Activated CD4-positive, alpha-beta T cell treated with anti-CD3 and anti-CD28 coated beads, Interleukin-10, Interleukin-2, amounts not matched to agents 100 ng/mL and 50 ng/mL, durations not matched to agents 16 hours and 8 hours (primary cell): Measurements from ENCODE around the gene SEPTIN2.
A peak's percentile ranks its signal among the peaks of the same experiment; 100 is the strongest.
"Not testable (repeated sequence)": the region's sequence is repeated elsewhere in the genome, so short reads cannot be mapped to it uniquely, and the experiment has no call there.

Experiments
- DNase-seq: peaks from one replicate; pipeline ENCODE4 v3.0.0-alpha.2; 2020

SEPTIN2 gene

DNA sequence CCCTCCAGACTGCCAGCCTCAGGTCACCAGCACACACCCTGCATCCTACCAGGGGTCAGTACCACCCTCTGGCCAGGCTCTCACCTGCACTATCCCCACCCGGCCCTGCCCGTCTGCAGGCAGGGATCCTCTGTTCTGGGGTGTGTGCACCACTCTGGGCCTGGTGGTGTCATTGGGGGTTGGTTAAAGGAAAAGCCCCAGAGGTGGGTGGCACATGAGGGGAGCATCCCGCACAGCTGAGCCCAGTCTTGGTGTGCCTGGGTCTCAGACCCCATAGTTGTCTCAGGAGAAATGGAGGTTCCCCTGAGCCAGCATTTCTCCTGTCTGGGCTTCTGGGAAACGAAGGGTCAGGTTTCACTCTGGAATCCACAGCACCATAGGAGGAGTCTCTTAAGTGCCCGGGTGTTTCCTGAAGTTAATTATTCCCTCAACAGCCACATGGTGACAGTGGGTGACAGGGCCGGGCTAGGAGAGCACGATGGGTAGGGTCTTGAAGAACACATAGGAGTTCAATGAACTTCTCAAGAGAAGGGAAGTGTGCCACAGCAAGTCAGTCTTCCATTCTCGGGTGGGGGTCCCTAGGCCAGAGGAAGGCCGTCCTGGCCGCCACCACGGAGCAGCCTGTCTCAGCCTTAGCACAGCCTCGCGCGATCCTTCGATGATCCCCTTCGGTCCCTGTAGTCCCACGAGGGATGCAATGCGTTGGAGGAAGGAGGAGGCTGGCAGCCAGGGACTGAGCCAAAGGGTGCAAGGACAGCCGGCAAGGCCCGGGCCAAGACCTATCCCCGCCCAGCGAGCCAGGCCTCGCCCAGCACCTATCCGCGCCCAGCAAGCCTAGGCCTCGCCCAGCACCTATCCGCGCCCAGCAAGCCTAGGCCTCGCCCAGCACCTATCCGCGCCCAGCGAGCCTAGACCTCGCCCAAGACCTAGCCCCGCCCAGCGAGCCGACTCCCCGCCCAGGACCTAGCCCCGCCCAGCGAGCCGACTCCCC is 39.2 kb downstream of the SEPTIN2 start:
- DNase-seq: peak; percentile 83

DNA sequence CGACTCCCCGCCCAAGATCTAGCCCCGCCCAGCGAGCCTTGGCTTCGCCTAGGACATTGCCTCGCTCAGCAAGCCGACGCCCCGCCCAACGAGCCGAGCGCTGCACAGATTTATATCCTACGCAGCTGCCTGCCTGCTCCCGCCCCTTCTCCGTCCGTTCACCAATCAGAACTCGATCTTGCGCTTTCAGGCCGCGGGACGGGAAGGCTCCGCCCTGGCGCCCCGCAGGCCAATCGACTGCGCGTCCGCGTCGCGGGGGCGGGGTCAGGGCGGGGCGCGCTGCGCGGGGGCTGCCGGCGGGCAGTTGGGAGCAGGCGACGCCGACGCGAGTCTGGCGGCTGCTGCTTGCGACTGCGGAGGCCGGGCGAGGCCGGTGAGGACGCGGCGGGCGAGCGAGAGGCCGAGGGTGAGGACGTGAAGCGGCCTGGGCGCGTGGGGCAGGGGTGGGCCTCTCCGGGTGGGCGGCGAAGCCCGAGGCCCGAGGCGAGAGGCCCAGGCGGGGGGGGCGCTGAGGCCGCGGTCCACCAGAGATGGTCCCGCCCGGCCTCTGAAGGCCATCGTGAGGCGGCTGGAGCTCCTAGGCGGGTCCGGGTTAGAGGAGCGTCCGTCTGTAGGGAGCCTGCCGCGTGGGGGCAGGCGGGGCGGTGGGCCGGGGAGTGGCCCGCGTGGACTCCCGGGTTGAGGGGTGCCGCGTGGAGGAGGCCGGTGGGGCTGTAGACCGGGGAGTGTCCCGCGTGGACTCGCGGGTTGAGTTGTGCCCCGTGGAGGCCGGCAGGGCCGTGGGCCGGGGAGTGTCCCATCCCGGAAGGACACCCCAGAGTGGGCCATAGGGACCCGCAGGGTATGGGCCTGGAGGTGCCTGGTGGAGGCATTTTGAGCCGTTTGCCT is 40.5 kb downstream of the SEPTIN2 start, which contains the start of gene FARP2:
FARP2 (plus strand) TSS at position 303 of the 888 bp plus-strand sequence. CDS start 16,823 bp downstream, outside the sequence.
- peak; percentile 97 for DNase-seq

DNA sequence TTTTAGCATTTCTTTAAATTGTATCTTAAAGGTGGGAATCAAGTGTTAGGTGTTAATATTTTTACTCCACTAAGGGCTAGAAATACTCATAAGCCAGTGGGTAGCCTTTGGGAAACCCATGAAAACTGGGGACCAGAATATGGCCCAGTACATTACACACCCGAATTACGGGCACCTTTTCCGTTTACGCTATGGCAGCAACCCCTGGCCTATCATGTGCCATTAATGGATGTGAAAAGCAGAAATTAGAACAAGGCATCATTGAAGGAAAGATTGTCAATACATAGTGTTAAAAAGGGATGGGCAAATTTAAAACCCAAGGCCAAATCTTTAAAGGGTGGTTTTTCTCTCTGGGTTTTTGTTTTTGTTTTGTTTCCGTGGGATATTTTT is 41.1 kb downstream of the SEPTIN2 start:
- no peak for DNase-seq

DNA sequence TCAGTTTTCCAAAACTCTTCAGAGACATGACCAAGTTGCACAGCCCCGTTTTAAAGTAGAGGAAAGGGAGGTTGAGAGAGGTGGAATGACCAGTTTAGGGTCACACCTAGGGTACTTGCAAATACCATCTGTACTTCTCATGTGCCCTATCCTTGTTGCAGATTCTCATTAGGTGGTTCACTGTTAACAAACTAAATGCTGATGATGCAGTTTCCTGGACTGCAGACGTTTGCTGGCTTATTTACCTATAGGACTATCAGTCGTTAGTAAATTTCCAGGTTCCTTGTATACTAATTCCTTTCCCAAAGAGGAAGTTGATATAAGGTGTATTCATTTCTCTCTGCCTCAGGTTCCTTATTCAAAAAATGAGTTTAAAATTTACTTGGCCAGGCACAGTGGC is 41.8 kb downstream of the SEPTIN2 start:
- DNase-seq: no peak

DNA sequence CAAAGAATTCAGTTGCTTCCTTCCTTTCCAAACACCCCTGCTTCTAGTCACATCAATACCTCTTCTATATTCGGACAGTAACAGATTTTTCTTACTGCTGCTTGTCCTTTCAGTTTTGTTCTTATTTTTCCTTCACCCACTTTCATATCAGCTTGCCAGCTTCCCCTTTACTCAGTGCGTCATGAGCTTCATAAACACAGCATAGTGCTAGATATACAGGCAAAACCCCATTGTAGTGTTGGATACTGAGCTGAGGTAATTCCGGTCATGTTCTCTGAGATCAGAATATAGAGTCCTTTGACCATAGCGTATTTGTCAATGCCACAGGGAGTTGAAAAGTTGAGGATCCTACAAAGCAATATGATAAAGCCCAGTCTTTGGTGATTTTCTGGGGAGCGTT is 42.7 kb downstream of the SEPTIN2 start:
- DNase-seq: peak; percentile 56

DNA sequence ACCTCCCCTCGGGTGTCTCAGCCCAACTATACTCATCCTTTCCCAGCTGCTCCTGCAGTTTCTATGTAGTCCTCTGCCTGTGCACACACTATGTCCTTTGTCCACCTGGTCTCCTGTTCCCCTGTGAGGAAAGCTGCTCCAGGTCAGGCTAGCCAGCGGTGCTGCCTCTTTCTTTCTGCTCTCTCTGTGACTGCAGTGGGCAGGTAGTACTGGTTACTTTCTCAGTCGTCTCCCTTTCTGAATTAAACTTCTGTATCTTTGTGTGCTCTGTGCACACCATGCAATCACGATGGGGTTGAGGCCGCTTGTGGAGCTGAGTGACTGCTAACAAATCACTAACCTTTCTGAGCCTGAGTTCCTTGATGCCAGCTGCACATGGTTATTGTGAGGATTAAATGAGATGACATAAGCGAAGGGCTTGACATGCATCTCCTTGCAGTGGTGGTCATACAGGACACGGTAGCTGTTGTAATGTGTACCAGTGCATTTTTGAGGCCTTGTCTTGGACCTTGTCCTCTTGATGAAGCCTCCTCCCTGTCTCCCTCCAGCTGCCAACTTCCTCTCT is 43.8 kb downstream of the SEPTIN2 start:
- DNase-seq: no peak

DNA sequence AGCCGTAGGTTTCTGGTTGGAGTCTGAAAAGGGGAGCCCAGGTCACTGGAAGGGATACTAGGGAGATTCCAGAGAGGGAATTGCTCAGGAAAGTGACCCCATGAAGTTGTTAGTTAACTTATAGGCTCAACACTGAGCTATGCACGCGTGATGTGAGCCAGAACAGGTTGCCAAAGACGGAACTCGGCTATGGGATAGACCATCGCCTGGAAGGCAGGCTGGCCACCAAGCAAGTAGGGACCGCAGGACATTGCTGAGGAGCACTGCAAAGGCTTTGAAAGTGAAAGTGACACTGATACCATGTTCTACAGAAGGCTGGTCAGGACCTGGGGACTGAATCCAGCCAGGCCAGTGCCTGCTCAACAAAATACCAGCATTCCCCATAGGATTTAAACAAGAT is 47.7 kb downstream of the SEPTIN2 start:
- no peak for DNase-seq

DNA sequence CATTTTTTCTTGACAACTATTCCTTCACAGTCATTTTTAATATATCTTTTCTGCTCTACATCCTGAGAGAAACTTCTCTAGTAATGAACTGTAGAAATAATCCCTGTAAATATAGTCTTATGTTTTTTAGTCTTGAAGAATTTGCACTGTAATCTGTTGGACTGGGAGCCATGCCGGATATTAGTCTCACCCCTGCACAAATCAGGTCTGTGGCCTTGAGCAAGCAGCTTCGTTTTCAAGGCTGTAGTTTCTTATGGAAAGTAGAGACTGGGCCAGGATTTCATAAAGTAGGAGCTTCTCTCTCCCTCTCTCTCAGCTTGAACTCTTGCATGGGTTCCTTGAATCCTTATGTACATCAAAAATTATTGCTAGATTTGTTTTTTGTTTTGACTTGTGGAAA is 49.1 kb downstream of the SEPTIN2 start:
- DNase-seq: no peak

DNA sequence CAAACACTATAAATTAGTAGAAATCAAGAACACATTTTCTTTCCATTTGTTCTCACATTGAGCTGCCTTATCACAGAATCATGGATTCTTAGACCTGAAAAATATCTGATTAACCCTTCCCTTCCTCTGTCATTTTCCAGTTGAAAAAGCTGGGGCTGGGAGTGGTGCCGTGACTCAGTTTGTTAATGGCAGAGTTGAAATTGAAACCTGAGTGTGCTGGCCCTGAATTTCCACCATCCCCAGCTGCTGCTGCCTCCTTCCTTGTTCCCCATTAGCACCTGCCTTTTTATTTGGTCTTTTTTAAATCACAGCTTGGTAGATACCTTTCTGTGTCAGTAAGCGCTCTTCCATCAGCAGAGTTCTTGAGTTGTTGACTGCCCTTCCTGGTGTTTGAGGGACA is 51.0 kb downstream of the SEPTIN2 start:
- no peak for DNase-seq

DNA sequence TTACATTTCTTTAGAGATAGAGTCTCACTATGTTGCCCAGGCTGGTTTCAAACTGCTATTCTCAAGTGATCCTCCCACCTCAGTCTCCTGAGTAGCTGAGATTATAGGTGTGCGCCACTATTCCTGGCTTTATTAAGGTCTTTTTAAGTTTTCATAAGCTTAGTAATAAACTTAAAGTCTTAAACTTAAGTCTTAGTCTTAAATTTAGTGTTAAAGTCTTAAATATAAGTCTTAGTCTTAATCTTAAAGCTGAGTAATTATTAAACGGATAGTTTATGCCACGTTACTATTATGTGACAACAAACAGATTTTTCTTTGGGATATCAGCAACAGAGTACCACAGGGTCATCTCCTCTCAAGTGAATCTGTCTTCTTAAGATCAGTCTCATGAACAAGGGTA is 52.9 kb downstream of the SEPTIN2 start:
- no peak for DNase-seq

DNA sequence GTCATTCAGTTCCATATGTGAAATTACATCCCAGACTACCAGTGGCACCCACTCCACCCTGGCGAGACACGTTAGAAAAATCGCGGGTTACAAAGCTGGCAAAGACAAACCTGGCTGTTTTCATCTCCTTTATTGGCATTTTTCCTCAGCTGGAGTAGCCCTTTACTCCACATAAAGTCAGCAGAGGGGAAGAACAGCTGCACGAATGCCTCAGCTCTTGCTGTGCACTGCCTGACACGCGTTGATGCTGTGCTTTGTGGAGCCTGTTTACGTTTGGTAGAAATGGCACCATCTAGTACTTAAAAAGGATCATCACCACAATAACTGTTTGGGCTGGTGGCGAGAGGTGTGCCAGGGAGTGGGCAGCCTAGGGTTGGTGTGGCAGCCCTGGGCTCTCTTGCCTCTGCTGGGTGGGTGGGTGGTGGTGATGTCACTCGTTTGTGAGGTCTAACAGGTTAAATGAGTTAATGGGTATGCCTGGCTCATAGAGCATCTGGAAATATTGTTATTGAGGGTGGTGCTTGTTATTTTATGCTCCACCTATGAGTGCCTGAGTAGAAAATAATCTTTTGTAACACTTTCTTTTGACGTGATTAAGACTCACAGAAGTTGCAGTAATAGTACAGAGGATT is 56.8 kb downstream of the SEPTIN2 start:
- no peak for DNase-seq

DNA sequence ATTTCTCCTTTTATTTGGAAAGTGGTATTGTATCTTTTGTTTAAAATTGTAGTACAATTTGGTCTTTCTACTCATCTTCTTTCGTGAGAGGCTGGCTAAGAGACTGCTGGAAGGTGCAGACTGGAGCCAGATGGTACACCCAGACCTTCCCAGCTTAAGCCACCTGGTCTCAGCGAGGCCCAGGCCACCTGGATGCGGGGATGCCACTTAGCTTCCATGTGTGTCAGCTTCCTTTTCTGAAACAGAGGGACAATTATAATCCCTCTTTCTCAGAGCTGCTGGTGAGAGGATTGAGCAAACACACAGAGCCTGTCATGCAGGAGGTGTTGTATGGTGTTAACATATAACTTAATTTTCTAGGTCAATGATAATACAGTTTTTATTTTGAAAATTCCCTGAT is 57.7 kb downstream of the SEPTIN2 start:
- no peak for DNase-seq

DNA sequence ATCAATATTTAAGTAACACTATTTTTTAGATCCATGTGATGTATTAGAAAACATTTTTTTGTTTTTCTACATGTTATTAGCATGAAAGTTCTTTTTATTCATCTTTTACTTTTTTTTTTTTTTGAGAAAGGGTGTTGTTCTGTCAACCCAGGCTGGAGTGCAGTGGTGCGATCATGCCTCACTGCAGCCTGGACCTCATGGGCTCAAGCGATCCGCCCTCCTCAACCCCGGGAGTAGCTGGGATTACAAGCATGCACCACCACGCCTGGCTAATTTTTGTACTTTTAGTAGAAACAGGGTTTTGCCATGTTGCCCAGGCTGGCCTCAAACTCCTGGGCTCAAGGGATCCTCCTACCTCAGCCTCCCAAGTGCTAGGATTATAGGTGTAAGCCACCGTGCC is 58.2 kb downstream of the SEPTIN2 start:
- not testable (repeated sequence) for DNase-seq

DNA sequence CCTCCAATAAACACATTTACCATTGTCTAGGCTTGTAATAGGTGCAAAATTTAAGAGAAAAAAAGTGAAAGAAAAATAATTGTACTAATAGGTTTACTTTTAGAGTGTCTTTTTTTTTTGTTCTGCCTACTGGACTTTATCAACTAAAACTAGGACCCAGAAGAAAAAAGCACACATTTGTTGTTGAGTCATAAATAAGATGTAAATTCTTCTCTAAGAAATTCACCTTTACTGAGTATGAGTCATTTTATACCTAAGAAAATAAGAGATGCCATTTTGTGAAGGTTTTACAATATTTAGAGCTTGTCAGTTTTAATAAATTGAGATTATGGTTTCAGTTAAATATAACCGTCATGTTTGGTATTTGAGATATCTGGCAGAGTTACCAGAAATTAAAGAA is 59.6 kb downstream of the SEPTIN2 start:
- no peak for DNase-seq

DNA sequence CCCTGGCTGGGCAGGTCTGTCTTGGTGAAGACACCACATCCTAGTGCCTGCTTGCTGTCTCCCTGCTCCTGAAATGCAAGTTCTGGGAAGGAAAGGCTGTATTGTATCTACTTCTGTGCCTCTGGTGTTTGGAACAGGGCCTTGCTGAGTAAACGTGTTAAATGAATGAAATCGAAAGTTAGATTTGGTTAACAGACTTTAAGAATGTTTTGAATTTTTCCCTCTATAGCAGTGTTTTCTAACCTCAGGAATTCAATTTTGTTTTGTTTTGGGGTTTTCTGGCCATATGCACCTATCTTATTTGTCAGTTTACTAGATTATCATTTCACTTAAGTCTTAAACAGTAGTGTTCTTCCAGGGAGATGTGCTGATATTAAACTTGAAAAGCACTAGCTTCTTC is 61.1 kb downstream of the SEPTIN2 start:
- DNase-seq: no peak

DNA sequence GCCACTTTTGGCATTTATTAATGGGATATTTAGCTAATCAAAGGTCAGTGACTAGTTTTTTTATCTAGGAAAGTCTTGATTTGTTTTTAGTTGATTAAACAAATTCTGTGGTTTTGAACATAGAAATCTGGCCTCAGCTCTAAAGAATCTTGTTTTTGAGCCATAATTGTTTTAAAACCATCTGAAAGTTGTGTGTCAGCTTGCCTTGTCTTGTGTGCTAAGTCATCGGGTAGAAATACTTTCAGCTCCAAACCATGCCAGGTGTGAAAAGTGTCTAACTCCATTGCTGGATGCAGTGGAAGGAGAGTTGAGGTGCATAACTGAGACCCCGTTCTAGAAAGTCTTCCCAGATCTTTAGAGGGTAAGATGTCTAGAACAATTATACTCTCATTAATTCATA is 63.1 kb downstream of the SEPTIN2 start:
- DNase-seq: no peak

DNA sequence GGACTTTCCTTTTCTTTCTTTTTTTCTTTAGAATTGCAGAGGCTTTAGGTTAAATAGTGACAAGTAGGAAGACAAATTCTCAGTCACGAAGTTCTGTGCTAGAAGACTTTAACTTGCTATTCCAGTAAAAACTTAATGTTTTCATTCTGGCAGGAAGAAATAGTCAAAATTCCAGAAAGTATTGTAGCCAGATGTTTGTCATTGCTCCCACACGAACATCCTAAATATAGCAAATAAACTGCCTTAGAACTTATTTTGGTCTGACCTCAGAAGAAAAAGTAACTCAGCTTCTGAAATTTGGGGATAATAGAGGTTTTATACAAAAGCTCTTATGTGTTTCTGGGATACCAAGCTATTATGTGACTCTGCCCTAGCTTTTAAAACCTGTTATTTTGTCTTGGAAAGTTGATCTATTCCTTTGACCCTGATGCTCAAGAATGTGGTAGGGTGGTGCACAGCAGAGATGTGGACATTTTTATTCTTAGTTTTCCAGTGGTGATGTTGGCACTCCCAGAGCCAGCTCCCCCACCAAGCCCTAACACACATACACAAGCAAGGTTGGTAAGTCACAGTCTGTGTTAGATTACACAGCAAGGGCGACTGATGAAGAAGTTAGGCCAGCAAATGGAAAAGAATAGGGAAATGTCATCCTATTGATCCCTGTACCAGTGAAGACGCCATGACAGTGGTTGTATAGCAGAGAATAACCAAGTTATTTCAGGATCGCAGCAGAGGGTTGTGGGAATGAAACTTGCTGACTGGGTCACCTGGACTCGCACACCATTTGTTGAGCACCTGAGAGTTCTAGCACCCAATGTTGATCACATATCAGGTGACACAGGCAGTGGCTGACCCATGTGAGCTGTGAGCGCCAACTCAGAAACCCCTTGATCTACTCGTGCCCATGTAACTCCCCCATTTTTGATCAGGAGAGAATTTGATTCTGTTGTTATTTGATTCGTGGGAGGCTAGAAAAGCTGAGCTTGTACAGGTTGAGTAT is 64.1 kb downstream of the SEPTIN2 start:
- DNase-seq: no peak

DNA sequence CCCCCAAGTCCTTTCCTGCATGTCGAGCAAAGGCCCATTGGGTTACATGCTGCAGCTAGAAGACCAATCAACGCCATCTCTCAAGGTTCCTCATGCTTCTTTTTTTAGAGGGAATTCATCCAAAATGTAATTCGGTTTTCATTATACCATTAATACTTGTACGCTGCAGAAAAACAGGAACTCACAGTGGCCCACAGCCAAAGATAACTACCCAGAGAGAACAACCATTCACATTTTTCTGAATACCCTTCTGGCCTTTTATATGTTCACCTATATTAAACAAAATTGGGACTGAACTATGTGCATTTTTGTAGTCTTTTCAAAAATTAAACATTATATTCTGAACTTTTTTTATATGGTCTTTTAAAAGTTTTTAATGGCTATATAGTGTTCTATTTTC is 66.1 kb downstream of the SEPTIN2 start:
- DNase-seq: no peak

DNA sequence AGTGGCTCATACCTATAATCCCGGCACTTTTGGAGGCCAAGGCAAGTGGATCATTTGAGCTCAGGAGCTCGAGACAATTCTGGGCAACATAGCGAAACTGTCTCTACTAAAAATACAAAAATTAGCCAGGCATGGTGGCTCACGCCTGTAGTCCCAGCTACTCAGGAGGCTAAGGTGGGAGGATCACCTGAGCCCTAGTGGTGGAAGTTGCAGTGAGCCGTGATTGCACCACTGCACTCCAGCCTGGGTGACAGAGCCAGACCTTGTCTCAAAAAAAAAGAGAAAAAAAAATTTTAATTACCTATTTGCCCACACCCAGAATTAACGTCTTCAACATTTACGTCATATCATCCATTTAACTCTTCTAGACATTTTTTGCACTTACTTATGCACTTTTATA is 69.7 kb downstream of the SEPTIN2 start:
- not testable (repeated sequence) for DNase-seq

DNA sequence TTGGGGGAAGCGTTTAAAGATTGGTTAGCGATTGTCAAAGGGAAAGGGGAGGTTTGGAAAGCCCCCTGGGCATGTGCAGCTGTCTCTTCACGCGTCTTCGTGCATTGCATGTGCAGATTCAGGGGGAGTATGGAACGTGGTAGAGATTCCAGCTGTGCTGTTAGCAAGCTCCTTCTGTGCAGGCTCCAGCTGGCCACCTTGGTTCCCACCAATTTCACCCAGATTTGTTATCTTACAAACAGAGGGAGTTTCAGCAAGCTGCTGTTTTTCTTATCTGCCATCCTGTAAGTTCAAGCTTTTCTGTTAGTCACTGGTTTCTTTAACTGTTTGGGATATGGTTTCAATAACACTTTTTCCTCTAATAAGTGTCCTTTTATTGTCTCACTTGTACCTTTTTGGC is 70.8 kb downstream of the SEPTIN2 start:
- no peak for DNase-seq

DNA sequence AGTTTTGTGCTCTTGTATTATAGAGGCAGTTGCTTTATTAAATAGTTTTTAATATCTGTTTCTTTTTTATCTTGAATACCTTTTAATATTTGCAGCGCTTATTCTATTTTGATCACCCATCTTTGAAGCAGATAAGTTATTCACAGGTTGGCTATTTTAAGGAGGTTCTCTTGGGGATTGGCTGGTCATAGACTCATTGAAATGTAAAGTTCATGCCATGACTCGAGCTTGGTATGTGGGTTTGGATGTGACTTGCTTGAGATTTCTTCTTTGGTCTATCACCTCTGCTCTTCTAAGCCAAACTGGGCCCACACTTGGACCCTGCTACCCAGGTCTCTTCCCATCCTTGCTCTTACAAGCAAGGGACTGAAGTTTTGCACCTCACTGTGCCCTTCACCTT is 74.0 kb downstream of the SEPTIN2 start:
- DNase-seq: no peak
